GM23248 (cell line): ENCODE data around the gene HMCN1. TPM values are rescaled to one million over a fixed set of nuclear protein-coding genes. Genes with fewer than 3 reads are reported as not detected.

Experiments used
- DNase-seq: peaks from one replicate; pipeline ENCODE4 v3.0.0-alpha.2; 2015
- H2AFZ ChIP-seq: fragments of 200-600 bp; sonication (generic); 2 replicates; pipeline ENCODE4 v1.6.1; 2016; ENCODE audit warnings: antibody characterized with exemption
- H3F3A ChIP-seq: fragments of 200-600 bp; sonication (generic); 2 replicates; pipeline ENCODE4 v1.6.1; 2016; ENCODE audit warnings: mild to moderate bottlenecking, antibody characterized with exemption, mixed run types; ENCODE audit not compliant: insufficient read depth
- H3K27ac ChIP-seq: fragments of 200-600 bp; sonication (generic); 2 replicates; pipeline ENCODE4 v1.5.1; 2016; ENCODE audit warnings: mild to moderate bottlenecking
- H3K27me3 ChIP-seq: fragments of 200-600 bp; sonication (generic); replicated peaks from 2 replicates; pipeline ENCODE4 v1.6.1; 2016; ENCODE audit warnings: mild to moderate bottlenecking; ENCODE audit not compliant: insufficient read depth
- H3K36me3 ChIP-seq: fragments of 200-600 bp; sonication (generic); 2 replicates; pipeline ENCODE4 v1.6.1; 2016; ENCODE audit warnings: low read depth, mild to moderate bottlenecking
- H3K4me1 ChIP-seq: fragments of 200-600 bp; sonication (generic); 2 replicates; pipeline ENCODE4 v1.6.1; 2016; ENCODE audit warnings: mild to moderate bottlenecking; ENCODE audit not compliant: insufficient read depth
- H3K4me2 ChIP-seq: fragments of 200-600 bp; sonication (generic); one replicate; pipeline ENCODE4 v1.6.1; 2016; ENCODE audit warnings: mild to moderate bottlenecking; ENCODE audit not compliant: unreplicated experiment
- H3K4me3 ChIP-seq: fragments of 200-600 bp; sonication (generic); 2 replicates; pipeline ENCODE4 v1.5.1; 2016; ENCODE audit warnings: mild to moderate bottlenecking
- H3K79me2 ChIP-seq: fragments of 200-600 bp; sonication (generic); 2 replicates; pipeline ENCODE4 v1.6.1; 2016; ENCODE audit warnings: mild to moderate bottlenecking; ENCODE audit not compliant: insufficient read depth
- H3K9ac ChIP-seq: fragments of 200-600 bp; sonication (generic); 2 replicates; pipeline ENCODE4 v1.6.1; 2016; ENCODE audit warnings: mild to moderate bottlenecking
- H3K9me2 ChIP-seq: fragments of 200-600 bp; sonication (generic); 2 replicates; pipeline ENCODE4 v1.6.1; 2016; ENCODE audit warnings: mixed run types, mild to moderate bottlenecking, moderate library complexity; ENCODE audit not compliant: insufficient read depth
- H3K9me3 ChIP-seq: fragments of 200-600 bp; sonication (generic); one replicate; pipeline ENCODE4 v1.6.1; 2017; ENCODE audit warnings: low read depth
- H4K20me1 ChIP-seq: fragments of 200-600 bp; sonication (generic); 2 replicates; pipeline ENCODE4 v1.6.0; 2016; ENCODE audit not compliant: insufficient read depth
- EZH2 ChIP-seq: fragments of 200-600 bp; sonication (generic); IDR thresholded peaks from 2 replicates; pipeline ENCODE4 v1.6.1; 2018; ENCODE audit warnings: antibody characterized with exemption, mild to moderate bottlenecking; ENCODE audit not compliant: insufficient read depth, poor library complexity, severe bottlenecking
- EZH2phosphoT487 ChIP-seq: fragments of 200-600 bp; sonication (generic); IDR thresholded peaks from 2 replicates; pipeline ENCODE4 v1.6.1; 2018; ENCODE audit warnings: antibody characterized with exemption, moderate library complexity, mild to moderate bottlenecking, low read depth; ENCODE audit not compliant: insufficient read depth
- WGBS, 2 experiments: methylation state at CpG; one replicate each; pipeline ENCODE4 v1.1.6; 2015 to 2017; ENCODE audit warnings: low lambda C conversion rate in 2 of 2, low coverage in 1 of 2; ENCODE audit errors: missing lambda C conversion rate in 2 of 2; 5-methylcytosine and 5-hydroxymethylcytosine counted together
- in situ Hi-C: fragments of 300-500 bp; cut with MboI; formaldehyde crosslinking; loops from 2 replicates; pipeline ENCODE4 v1.15.0; 2020
- polyA plus RNA-seq: library from polyadenylated mRNA; unstranded; fragments of >200 nt; fragmentation: Nextera tagmentation; extraction: Ambion mirVana; gene quantifications from 2 replicates; pipeline ENCODE4 v1.2.1, GENCODE V29; 2016
- total RNA-seq: library from RNA; depleted of rRNA; stranded (reverse); fragments of >200 nt; shearing (Covaris generic); gene quantifications from 2 replicates; pipeline ENCODE4 v1.2.3, GENCODE V29; 2014

The HMCN1 gene
- total and polyA plus RNA-seq, 2 experiments from 2014 or later: 1.8 to 5.2 TPM

GRCh38 chr1:185837711-185838110 lies 103.5 kb downstream of the HMCN1 start:
- H3K4me2 ChIP-seq: no peak overlapping the region
- no peaks in the 10 kb centered on the region for H3K9me2 ChIP-seq
- H3K79me2 ChIP-seq: no peaks in the 10 kb centered on the region
- no peaks in the 10 kb centered on the region for H4K20me1 ChIP-seq
- H3K36me3 ChIP-seq: no peaks in the 10 kb centered on the region
- H3K9me3 ChIP-seq: no peaks in the 10 kb centered on the region
- H3K4me3 ChIP-seq: no peak overlapping the region
- DNase-seq: no peak
- no peak for TF ChIP-seq EZH2phosphoT487
- TF ChIP-seq EZH2: no peak
- no peaks in the 10 kb centered on the region for H3K27me3 ChIP-seq
- H3F3A ChIP-seq: no peaks in the 10 kb centered on the region
- WGBS, 2 experiments: 90 to 91% methylated on average over 1 of the region's 1 CpG
- H2AFZ ChIP-seq: peak overlapping the region; percentile 36; the same call in 1 of the 2 replicates
- in situ Hi-C loops: no loop called here
- H3K27ac ChIP-seq: no peak overlapping the region
- 0 out of 2 replicates have a peak, but pooled peaks cover 4% of the 10 kb centered on the region for H3K4me1 ChIP-seq
- no peak overlapping the region for H3K9ac ChIP-seq

- WGBS, 2 experiments: 87 to 95% methylated on average over 2 of the region's 2 CpGs
- no peak overlapping the region for H3K4me3 ChIP-seq
- 0 out of 2 replicates have a peak, but pooled peaks cover 4% of the 10 kb centered on the region for H3K4me1 ChIP-seq
- no peak for DNase-seq
- H2AFZ ChIP-seq: no peak overlapping the region
- H4K20me1 ChIP-seq: no peaks in the 10 kb centered on the region
- H3K27ac ChIP-seq: no peak overlapping the region
- no peaks in the 10 kb centered on the region for H3K27me3 ChIP-seq
- H3K9me2 ChIP-seq: no peaks in the 10 kb centered on the region
- no peaks in the 10 kb centered on the region for H3K79me2 ChIP-seq
- H3K4me2 ChIP-seq: no peak overlapping the region
- H3K36me3 ChIP-seq: no peaks in the 10 kb centered on the region
- no peak for TF ChIP-seq EZH2
- no peaks in the 10 kb centered on the region for H3F3A ChIP-seq
- in situ Hi-C loops: no loop called here
- H3K9me3 ChIP-seq: no peaks in the 10 kb centered on the region
- H3K9ac ChIP-seq: no peak overlapping the region
Measured at GRCh38 chr1:185838111-185838510, 103.9 kb downstream of the HMCN1 start.

- in situ Hi-C loops: no loop called here
- Histone ChIP-seq H3K4me3 (no peak overlapping the region), H2AFZ (no peak overlapping the region), H3K36me3 (no peaks in the 10 kb centered on the region), H3K27me3 (no peaks in the 10 kb centered on the region), H3K9ac (no peak overlapping the region), H3K27ac (no peak overlapping the region), H3K9me2 (no peaks in the 10 kb centered on the region), H4K20me1 (no peaks in the 10 kb centered on the region), H3F3A (0 out of 2 replicates have a peak, but pooled peaks cover 6% of the 10 kb centered on the region), H3K79me2 (no peaks in the 10 kb centered on the region), H3K4me1 (peaks cover 13% of the 10 kb centered on the region; the same call in 1 of the 2 replicates), H3K4me2 (no peak overlapping the region), H3K9me3 (no peaks in the 10 kb centered on the region)
- DNase-seq: no peak
- TF ChIP-seq EZH2: no peak
- TF ChIP-seq EZH2phosphoT487: no peak
Measured at GRCh38 chr1:185840880-185841279, 106.7 kb downstream of the HMCN1 start.

DNA sequence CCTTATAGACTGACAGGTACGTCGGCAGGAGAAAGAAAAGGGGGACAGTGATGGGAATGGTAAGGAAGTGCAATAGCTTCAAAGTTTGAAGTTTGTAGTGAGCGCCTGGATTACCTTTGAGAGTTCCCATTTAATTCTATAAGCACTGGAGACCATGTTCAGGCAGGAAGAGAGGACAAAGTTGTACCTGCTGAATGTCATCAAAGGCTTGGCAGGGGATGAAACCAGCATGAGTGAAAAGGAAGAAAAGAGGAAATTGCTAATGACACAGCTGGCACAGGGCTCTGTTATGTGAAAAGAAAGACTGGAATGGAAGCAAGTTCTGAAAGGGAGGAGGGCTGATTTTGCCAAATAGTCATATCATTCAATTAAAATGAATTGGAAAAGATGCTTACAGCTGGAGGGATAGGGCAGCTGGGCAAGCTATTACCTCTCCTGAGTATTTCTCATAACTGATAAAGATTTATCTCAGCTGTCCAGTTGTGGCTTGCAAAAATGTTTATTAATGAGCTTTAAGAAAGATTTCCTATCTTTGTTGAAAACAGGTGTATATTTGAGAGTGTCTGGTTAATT lies 109.2 kb downstream of the HMCN1 start:
- in situ Hi-C loops: no loop called here
- Histone ChIP-seq H3K36me3 (no peaks in the 10 kb centered on the region), H3K27ac (no peak overlapping the region), H3K9ac (no peak overlapping the region), H3K4me3 (no peak overlapping the region), H3K4me1 (peaks cover 21% of the 10 kb centered on the region), H2AFZ (no peak overlapping the region), H3K9me2 (no peaks in the 10 kb centered on the region), H3K9me3 (no peaks in the 10 kb centered on the region), H3K27me3 (no peaks in the 10 kb centered on the region), H3F3A (peaks cover 16% of the 10 kb centered on the region), H3K4me2 (no peak overlapping the region), H4K20me1 (no peaks in the 10 kb centered on the region), H3K79me2 (no peaks in the 10 kb centered on the region)
- DNase-seq: peak; percentile 1
- TF ChIP-seq EZH2: no peak
- TF ChIP-seq EZH2phosphoT487: no peak
- 72 to 73% methylated on average over 3 of the region's 3 CpGs for WGBS, 2 experiments

GRCh38 chr1:185843986-185844385 lies 109.8 kb downstream of the HMCN1 start:
- no peaks in the 10 kb centered on the region for H3K27me3 ChIP-seq
- no peaks in the 10 kb centered on the region for H3K79me2 ChIP-seq
- peak; percentile 11 for DNase-seq
- 20 to 30% methylated on average over 1 of the region's 1 CpG for WGBS, 2 experiments
- peaks cover 16% of the 10 kb centered on the region for H3F3A ChIP-seq
- no peak for TF ChIP-seq EZH2
- no peak for TF ChIP-seq EZH2phosphoT487
- no peak overlapping the region for H3K4me3 ChIP-seq
- H2AFZ ChIP-seq: no peak overlapping the region
- H3K9ac ChIP-seq: no peak overlapping the region
- no peaks in the 10 kb centered on the region for H3K9me3 ChIP-seq
- H4K20me1 ChIP-seq: no peaks in the 10 kb centered on the region
- peaks cover 21% of the 10 kb centered on the region for H3K4me1 ChIP-seq
- no peaks in the 10 kb centered on the region for H3K36me3 ChIP-seq
- H3K9me2 ChIP-seq: no peaks in the 10 kb centered on the region
- H3K27ac ChIP-seq: no peak overlapping the region
- H3K4me2 ChIP-seq: no peak overlapping the region
- in situ Hi-C loops: no loop called here
